K562 (cell line): Measurements from ENCODE around the gene SPOCK2. TPM values are rescaled to one million over a fixed set of nuclear protein-coding genes. Genes with fewer than 3 reads are reported as not detected.

Source experiments
- HMGXB4 ChIP-seq: sonication (generic); formaldehyde crosslinking; IDR thresholded peaks from 2 replicates; pipeline ENCODE4 v1.8.1; 2023; ENCODE audit warnings: mild to moderate bottlenecking, missing genetic modification reagents
- ZNF318 ChIP-seq, 2 experiments: fragments of 450-650 bp; IDR thresholded peaks; 2 replicates each; pipeline ENCODE4 v1.6.1; 2016; ENCODE audit warnings: mild to moderate bottlenecking in 2 of 2, borderline replicate concordance in 1 of 2, low read depth in 1 of 2, moderate library complexity in 1 of 2
- polyA plus RNA-seq, 8 experiments: library from polyadenylated mRNA; depleted of rRNA in 4 of 8; stranded (reverse) in 5 of 8; unstranded in 3 of 8; fragments of >200 nt; fragmentation: Nextera tagmentation in 2 of 8; fragmentation: Illumina TruSeq in 1 of 8; extraction: Ambion mirVana in 2 of 8; extraction: Trizol in 1 of 8; gene quantifications; 2 replicates each; pipeline versions ENCODE4 v1.2.1 to v1.2.3, GENCODE V29; 2011 to 2014; ENCODE audit warnings: inconsistent platforms in 1 of 8, missing spikeins in 1 of 8
- total RNA-seq, 7 experiments: library from RNA; depleted of rRNA in 6 of 7; stranded (reverse); fragments of >200 nt in 6 of 7; fragmentation: Illumina TruSeq in 2 of 7; extraction: Trizol in 2 of 7; gene quantifications; 2 replicates each; pipeline versions ENCODE4 v1.2.1 to v1.2.3, GENCODE V29; 2011 to 2021; ENCODE audit warnings: low replicate concordance in 1 of 7

The SPOCK2 gene
- total and polyA plus RNA-seq, 9 of the 15 experiments (the other 6 are each of a cell fraction or from before 2014, with no cell fraction given), result 0.04 to 0.86 (median 0.11) TPM; not detected in 2

- no peak for TF ChIP-seq ZNF318 (IDR thresholded peaks at IDR 0.05; ENCODE audit: borderline replicate concordance in 1 of 2, low read depth in 1 of 2)
- TF ChIP-seq HMGXB4 (CRISPR knock-in tag), result no peak
Measured at GRCh38 chr10:72094574-72094973, 6.2 kb upstream of the SPOCK2 start (continued).
